Smooth muscle cell (in vitro differentiated cells): ENCODE results near the gene AKR1A1. TPM values are rescaled to one million over a fixed set of nuclear protein-coding genes. Genes with fewer than 3 reads are reported as not detected.

Source experiments
- DNase-seq: peaks from one replicate; lab custom pipeline; 2025; ENCODE audit not compliant: unreplicated experiment; lab: John Stamatoyannopoulos, UW
- H2AFZ ChIP-seq: fragments of 200-600 bp; sonication (generic); 2 replicates; pipeline ENCODE4 v1.6.0; 2016; ENCODE audit warnings: antibody characterized with exemption, low read depth, mild to moderate bottlenecking
- H3F3A ChIP-seq: fragments of 200-600 bp; sonication (generic); 2 replicates; pipeline ENCODE4 v1.6.0; 2017; ENCODE audit warnings: antibody characterized with exemption, low read depth
- H3K27ac ChIP-seq: fragments of 200-600 bp; sonication (generic); 2 replicates; pipeline ENCODE4 v1.5.1; 2016; ENCODE audit warnings: low read depth, mild to moderate bottlenecking
- H3K27me3 ChIP-seq: fragments of 200-600 bp; sonication (generic); 2 replicates; pipeline ENCODE4 v1.6.1; 2016; ENCODE audit warnings: low read depth, mild to moderate bottlenecking
- H3K36me3 ChIP-seq: fragments of 200-600 bp; sonication (generic); 2 replicates; pipeline ENCODE4 v1.5.1; 2016; ENCODE audit warnings: low read depth
- H3K4me1 ChIP-seq: fragments of 200-600 bp; sonication (generic); 2 replicates; pipeline ENCODE4 v1.5.1; 2016; ENCODE audit warnings: low read depth
- H3K4me2 ChIP-seq: fragments of 200-600 bp; sonication (generic); 2 replicates; pipeline ENCODE4 v1.6.0; 2016; ENCODE audit warnings: mild to moderate bottlenecking
- H3K4me3 ChIP-seq: fragments of 200-600 bp; sonication (generic); 2 replicates; pipeline ENCODE4 v1.5.1; 2016; ENCODE audit warnings: mild to moderate bottlenecking
- H3K79me2 ChIP-seq: fragments of 200-600 bp; sonication (generic); 2 replicates; pipeline ENCODE4 v1.6.0; 2016; ENCODE audit warnings: low read depth, mild to moderate bottlenecking
- H3K9ac ChIP-seq: fragments of 200-600 bp; sonication (generic); 2 replicates; pipeline ENCODE4 v1.6.0; 2016; ENCODE audit warnings: low read depth
- H3K9me3 ChIP-seq: fragments of 200-600 bp; sonication (generic); replicated peaks from 2 replicates; pipeline ENCODE4 v1.5.1; 2016; ENCODE audit warnings: low read depth
- H4K20me1 ChIP-seq: fragments of 200-600 bp; sonication (generic); 2 replicates; pipeline ENCODE4 v1.6.0; 2016; ENCODE audit warnings: low read depth
- WGBS: methylation state at CpG from one replicate; pipeline ENCODE4 v1.1.7; 2016; ENCODE audit warnings: low lambda C conversion rate; 5-methylcytosine and 5-hydroxymethylcytosine counted together
- polyA plus RNA-seq: library from polyadenylated mRNA; unstranded; fragments of >200 nt; fragmentation: Nextera tagmentation; extraction: Ambion mirVana; gene quantifications from 2 replicates; pipeline ENCODE4 v1.2.1, GENCODE V29; 2016
- total RNA-seq: library from RNA; depleted of rRNA; stranded (reverse); fragments of >200 nt; gene quantifications from 2 replicates; pipeline ENCODE4 v1.2.3, GENCODE V29; 2014
- TF ChIP-seq, protein P1 (sequence below): fragments of 200-600 bp; sonication (generic); IDR thresholded peaks from 2 replicates; pipeline ENCODE4 v1.5.1; 2017; ENCODE audit warnings: borderline replicate concordance, mild to moderate bottlenecking, antibody characterized with exemption; ENCODE audit not compliant: insufficient read depth, poor library complexity, severe bottlenecking

Gene AKR1A1
- total and polyA plus RNA-seq, 2 experiments from 2014 or later, result 91.4 to 135 TPM

DNA sequence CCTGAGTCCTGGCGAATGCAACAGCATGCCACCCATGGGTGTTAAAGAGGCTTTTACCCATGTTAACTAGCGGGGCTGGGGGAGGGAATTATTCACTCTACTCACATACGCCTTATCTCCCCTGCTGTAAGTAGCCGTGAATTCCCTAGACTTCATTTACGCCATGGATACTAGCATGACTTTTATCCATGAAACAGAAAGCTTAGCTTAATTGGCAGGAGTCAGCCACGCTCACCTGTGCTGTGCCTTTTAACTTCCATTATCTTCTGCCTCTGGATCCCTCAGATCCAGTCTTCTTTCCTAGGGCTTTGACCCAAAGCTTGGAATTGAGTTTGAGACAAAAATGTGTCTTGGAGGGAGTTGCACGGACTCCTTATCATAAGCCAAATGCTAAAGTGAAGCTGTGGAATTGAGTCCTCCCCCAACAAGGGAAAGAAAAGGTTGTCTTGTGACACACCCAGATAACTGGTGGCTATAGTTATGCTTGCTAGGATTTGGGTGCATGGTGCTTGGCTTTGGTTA is 23.5 kb downstream of the AKR1A1 start:
- no peaks in the 10 kb centered on the region for H3K9me3 ChIP-seq
- WGBS, result 87% methylated on average over 7 of the region's 7 CpGs
- no peak overlapping the region for H3K27ac ChIP-seq
- H3K4me2 ChIP-seq, result no peak overlapping the region
- DNase-seq, result no peak
- no peaks in the 10 kb centered on the region for H3K79me2 ChIP-seq
- H3K27me3 ChIP-seq, result no peaks in the 10 kb centered on the region
- TF ChIP-seq, protein P1, sequence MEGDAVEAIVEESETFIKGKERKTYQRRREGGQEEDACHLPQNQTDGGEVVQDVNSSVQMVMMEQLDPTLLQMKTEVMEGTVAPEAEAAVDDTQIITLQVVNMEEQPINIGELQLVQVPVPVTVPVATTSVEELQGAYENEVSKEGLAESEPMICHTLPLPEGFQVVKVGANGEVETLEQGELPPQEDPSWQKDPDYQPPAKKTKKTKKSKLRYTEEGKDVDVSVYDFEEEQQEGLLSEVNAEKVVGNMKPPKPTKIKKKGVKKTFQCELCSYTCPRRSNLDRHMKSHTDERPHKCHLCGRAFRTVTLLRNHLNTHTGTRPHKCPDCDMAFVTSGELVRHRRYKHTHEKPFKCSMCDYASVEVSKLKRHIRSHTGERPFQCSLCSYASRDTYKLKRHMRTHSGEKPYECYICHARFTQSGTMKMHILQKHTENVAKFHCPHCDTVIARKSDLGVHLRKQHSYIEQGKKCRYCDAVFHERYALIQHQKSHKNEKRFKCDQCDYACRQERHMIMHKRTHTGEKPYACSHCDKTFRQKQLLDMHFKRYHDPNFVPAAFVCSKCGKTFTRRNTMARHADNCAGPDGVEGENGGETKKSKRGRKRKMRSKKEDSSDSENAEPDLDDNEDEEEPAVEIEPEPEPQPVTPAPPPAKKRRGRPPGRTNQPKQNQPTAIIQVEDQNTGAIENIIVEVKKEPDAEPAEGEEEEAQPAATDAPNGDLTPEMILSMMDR, result no peak
- peaks cover 4% of the 10 kb centered on the region for H3K4me1 ChIP-seq
- H3K4me3 ChIP-seq, result no peak overlapping the region
- H4K20me1 ChIP-seq, result peaks cover 8% of the 10 kb centered on the region
- H3K9ac ChIP-seq, result no peak overlapping the region
- no peak overlapping the region for H2AFZ ChIP-seq
- no peaks in the 10 kb centered on the region for H3K36me3 ChIP-seq
- H3F3A ChIP-seq, result no peaks in the 10 kb centered on the region

DNA sequence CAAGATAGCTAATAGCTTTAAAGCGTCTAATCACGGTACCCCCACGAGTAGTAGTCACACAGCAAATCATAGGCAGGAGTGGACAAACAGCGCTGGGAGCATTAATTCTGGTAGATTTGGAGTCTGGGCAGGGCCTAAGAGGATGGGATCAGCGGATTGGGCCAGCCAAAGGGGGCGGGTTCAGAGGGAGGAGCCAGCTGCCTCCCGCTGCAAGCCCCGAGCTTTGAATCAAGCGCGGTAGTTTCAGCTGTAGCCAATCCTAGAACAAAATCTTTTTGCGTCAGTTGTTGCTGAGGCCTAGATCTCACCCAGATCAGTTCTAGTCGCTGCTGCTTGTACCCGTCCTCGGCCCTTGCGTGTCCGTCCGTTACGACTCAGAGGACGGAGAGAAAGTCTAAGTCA is 32.6 kb downstream of the AKR1A1 start:
- Histone ChIP-seq H3K4me2 (peak overlapping the region; percentile 88), H3K4me1 (peaks cover 14% of the 10 kb centered on the region)
- TF ChIP-seq, protein P1, result no peak

DNA sequence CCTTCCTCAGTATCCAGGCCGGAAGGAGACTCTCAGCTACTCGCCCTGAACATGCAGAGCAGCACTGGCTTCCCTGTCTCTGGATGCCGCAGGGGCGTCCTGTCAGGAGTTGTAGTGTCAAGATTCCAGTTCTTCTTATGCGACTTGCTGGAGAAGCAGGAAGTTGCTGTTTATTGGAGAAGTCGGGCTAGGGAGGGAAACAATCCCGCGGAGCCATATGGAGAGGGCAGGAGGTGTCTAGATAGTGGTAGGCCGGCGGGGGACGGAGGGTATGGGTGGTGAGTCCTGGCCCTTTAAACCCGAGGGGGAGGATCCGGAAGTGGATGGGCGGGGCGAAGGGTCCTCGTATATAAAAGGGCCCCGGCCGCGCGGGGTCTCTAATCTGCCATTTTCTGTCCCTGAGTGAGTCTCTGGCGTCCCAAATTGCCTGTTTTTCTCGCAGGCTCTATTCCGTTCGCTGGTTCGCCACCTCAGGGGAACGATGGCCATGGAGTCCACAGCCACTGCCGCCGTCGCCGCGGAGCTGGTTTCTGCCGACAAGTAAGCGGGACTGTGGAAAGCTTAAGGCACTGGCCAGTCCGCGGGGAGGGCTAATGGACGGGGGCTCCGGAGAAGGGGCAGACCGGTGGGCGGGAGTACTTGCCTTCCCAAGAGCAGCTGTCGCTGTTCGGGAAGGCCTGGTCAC is 33.2 kb downstream of the AKR1A1 start, which contains the start of gene NASP:
NASP (plus strand) TSS at position 376 of the 685 bp plus-strand sequence; CDS start at position 482, 106 bp downstream.
- Histone ChIP-seq H4K20me1 (peaks cover 41% of the 10 kb centered on the region), H3K27ac (peak within 1 kb of the TSS; percentile 91), H3K4me3 (peak within 1 kb of the TSS; percentile 72), H3K4me2 (peak within 1 kb of the TSS; percentile 88), H2AFZ (peak within 1 kb of the TSS; percentile 98), H3K79me2 (peaks cover 41% of the 10 kb centered on the region), H3K9ac (peak within 1 kb of the TSS; percentile 86), H3F3A (no peaks in the 10 kb centered on the region), H3K9me3 (no peaks in the 10 kb centered on the region), H3K36me3 (no peaks in the 10 kb centered on the region), H3K27me3 (no peaks in the 10 kb centered on the region), H3K4me1 (peaks cover 14% of the 10 kb centered on the region)
- 1% methylated on average over 40 of the region's 41 CpGs for WGBS
- TF ChIP-seq, protein P1, result no peak
- DNase-seq, result peak; percentile 90

More for the DNA sequence above, 32.6 kb downstream of the AKR1A1 start:
- peak; percentile 90 for DNase-seq
- peak overlapping the region; percentile 91 for H3K27ac ChIP-seq
- peak overlapping the region; percentile 98 for H2AFZ ChIP-seq
- H3K9ac ChIP-seq, result peak overlapping the region; percentile 65
- 1% methylated on average over 19 of the region's 19 CpGs for WGBS
- H4K20me1 ChIP-seq, result peaks cover 35% of the 10 kb centered on the region
- no peaks in the 10 kb centered on the region for H3K36me3 ChIP-seq
- H3F3A ChIP-seq, result no peaks in the 10 kb centered on the region
- H3K9me3 ChIP-seq, result no peaks in the 10 kb centered on the region
- peaks cover 36% of the 10 kb centered on the region for H3K79me2 ChIP-seq
- H3K27me3 ChIP-seq, result no peaks in the 10 kb centered on the region
- H3K4me3 ChIP-seq, result peak overlapping the region; percentile 72
